OCI-M1 (cell line): ENCODE measurements around the gene ZGRF1.
A peak's percentile ranks its signal among the peaks of the same experiment; 100 is the strongest.
"Not testable (repeated sequence)": the region's sequence is repeated elsewhere in the genome, so short reads cannot be mapped to it uniquely, and the experiment has no call there.

Experiments
- DNase-seq: peaks from one replicate; lab custom pipeline; 2025; lab: John Stamatoyannopoulos, UW

Gene ZGRF1

GRCh38 chr4:112644595-112645535 lies 8.2 kb upstream of the ZGRF1 start:
- not testable (repeated sequence) for DNase-seq

DNA sequence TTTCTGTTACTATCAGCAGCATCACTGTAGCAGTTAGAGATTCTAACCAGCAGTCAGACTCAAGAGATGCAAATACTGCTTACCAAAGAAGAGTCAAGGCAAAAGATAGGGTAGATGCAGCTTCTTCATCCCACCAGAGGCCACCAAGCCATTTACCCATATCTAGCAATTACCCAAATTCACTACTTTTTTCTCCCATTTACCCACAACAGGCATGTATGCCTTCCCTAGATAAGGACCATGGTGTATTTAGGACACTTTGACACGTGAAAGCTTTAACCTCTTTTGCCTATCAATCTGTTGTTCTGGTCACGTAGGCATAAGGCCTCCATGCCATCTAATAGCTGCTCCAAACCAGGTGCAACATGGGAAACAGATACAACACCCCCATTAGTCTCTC lies 5.8 kb upstream of the ZGRF1 start:
- peak; percentile 37 for DNase-seq

GRCh38 chr4:112637552-112637866 lies 800 bp upstream of the ZGRF1 start:
- no peak for DNase-seq

- DNase-seq = peak; percentile 78
Measured at GRCh38 chr4:112633477-112634235, 3.1 kb downstream of the ZGRF1 start.

DNA sequence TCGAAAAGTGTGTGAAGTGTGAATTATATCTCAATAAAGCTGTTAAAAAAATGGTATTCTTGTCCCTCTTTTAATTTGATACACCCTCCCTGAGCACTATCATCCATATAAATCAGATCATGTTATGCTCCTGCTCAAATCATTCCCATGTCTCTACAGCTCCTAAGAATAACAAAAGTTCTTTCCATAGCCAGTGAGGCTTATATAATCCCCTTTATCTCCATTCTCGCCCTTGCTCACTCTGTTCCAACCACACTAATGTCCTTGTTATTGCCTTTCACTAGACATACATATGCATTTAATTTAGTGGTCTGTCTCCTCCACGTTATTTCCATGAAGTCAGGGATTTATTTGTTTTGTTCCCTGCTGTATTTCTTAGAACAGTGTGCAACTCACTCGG lies 10.5 kb downstream of the ZGRF1 start:
- no peak for DNase-seq

DNA sequence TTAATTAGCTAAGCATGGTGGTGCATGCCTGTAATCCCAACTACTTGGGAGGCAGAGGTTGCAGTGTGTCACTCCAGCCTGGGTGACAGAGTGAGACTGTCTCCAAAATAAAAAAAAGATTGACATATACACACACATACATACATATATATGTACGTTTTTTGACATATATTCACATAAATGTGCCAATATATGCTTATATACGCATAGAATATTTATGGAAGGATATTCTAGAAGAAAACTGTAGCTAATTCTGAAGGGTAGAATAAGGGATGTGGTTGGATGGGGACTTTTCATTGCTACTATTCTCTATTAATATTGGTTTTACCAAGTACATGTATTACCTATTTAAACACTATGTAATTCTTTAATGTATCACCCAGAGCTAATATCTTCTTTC lies 19.7 kb downstream of the ZGRF1 start:
- DNase-seq = no peak

GRCh38 chr4:112612814-112613213 lies 23.9 kb downstream of the ZGRF1 start:
- not testable (repeated sequence) for DNase-seq

GRCh38 chr4:112604589-112604988 lies 32.1 kb downstream of the ZGRF1 start:
- peak; percentile 75 for DNase-seq

GRCh38 chr4:112594993-112595392 lies 41.7 kb downstream of the ZGRF1 start:
- no peak for DNase-seq

DNA sequence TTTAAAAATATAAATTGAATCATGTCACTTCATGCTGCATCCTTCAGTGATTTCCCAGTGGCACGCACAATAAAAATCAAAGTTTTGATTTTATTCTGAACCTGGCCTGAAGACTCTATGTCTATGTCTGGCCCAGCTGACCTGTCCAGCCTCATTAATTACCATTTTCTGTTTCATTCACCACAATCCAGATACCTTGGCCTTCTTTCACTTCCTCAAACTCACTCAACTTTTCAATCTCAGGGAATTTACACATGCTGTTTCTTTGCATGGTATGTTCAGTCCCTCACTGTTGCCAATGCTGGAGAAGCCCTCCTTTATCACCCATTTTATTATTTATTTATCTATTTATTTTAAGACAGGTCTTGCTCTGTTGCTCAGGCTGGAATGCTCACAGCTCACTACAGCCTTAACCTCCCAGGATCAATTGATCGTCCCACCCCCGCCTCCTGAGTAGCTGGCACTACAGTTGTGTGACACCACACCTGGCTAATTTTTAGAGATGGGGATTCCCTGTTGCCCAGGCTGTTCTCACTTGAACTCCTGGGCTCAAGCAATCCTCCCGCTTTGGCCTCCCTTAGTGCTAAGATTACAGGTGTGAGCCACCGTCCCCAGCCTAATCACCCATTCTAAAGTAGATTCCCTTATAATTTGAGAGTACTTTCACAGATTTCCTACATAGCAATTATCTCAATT lies 43.1 kb downstream of the ZGRF1 start:
- no peak for DNase-seq

DNA sequence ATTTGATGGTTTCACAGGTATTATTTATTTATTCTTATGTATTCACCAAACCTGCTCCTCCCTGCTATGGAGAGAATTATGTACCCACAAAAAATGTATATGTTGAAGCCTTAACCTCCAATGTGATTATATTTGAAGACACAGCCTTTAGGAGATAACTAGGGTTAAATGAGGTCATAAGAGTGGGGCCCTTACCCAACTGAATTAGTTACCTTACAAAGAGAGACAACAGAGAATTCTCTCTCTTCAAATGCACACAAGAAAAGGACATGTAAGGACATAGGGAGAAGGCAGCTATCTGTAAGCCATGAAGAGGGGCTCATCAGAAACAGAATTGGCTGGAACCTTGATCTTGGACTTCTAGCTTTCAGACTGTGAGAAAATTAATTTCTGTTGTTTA lies 44.0 kb downstream of the ZGRF1 start:
- no peak for DNase-seq

DNA sequence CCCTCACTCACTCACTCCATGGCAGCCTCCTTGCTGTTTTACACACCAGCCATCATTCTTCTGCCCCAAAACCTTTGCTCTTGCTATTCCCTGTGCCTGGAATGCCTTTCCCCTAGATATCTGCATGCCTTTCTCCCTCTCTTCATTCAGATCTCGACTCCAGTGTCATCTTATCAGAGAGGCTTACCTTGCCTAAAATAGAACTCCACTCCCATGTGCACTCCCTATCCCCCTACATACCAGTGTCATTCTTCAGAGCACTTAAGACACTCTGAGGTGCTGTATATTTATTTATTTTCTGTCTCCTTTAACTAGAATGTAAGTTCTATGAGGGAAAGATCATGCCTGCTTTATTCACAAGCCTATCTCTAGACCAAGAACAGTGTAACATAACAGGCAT lies 45.1 kb downstream of the ZGRF1 start:
- DNase-seq = no peak

- no peak for DNase-seq
Measured at GRCh38 chr4:112589206-112589605, 47.5 kb downstream of the ZGRF1 start.

DNA sequence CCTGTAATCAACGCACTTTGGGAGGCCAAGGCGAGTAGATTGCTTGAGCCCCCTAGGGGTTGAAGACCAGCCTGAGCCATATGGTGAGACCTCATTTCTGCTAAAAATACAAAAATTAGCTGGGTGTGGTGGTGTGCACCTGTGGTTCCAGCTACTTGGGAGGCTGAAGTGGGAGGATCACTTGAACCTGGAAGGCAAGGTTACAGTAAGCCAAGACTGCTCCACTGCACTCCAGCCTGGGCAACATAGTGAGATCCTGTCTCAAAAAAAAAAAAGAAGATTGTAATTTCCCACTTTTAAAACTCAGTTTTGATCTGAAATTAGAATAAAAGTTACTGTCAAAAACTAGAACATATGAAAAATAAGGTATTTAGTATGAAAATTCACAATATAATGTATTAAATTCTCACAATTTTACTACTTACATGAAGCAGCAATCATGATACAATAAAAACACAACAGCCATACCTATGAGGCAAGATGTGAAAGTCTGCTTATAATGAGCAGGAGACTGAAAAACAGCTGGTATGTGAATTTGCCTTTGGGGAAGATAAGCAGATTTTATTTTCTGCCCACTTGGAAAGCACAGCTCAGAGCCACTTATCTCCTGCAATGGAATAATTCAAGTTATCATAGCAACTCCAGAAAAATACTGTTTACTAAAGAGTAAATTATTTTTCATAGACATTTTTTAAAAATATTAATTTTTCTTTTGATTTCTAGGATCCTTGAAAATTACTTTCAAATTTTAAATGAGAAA lies 50.6 kb downstream of the ZGRF1 start:
- DNase-seq = no peak

GRCh38 chr4:112567536-112567935 lies 69.2 kb downstream of the ZGRF1 start:
- DNase-seq = no peak

GRCh38 chr4:112564706-112565270 lies 71.9 kb downstream of the ZGRF1 start:
- DNase-seq = no peak

- DNase-seq = no peak
Measured at GRCh38 chr4:112563431-112564200, 73.1 kb downstream of the ZGRF1 start.

- no peak for DNase-seq
Measured at GRCh38 chr4:112562254-112562879, 74.3 kb downstream of the ZGRF1 start.

DNA sequence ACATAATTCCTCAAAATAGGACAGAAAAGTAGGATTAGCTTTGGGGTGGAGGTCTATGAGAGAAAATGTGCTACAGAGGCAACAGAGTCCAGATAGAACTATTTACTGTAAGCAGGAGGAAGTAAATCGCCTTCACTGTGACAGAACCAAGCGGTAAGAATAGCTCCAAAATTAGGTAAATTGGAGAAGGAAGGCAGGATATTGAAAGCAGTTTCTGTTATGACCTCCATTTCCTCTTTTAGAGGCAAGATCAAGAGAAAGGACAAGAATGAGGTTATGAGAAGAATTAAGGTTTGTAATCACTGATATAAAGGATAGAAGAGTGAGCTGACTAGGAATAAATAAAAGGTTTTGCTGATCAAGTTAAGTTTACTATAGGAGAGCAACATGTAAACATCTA lies 76.6 kb downstream of the ZGRF1 start:
- peak; percentile 4 for DNase-seq

GRCh38 chr4:112559053-112559452 lies 77.7 kb downstream of the ZGRF1 start:
- no peak for DNase-seq
